HPDE6-E6E7 (cell line): ENCODE results near the gene AANAT.
A peak's percentile ranks its signal among the peaks of the same experiment; 100 is the strongest.

ENCODE experiments used
- DNase-seq: peaks from one replicate; pipeline ENCODE4 v3.0.0; 2011; ENCODE audit warnings: missing footprints; ENCODE audit errors: extremely low spot score

AANAT gene

DNA sequence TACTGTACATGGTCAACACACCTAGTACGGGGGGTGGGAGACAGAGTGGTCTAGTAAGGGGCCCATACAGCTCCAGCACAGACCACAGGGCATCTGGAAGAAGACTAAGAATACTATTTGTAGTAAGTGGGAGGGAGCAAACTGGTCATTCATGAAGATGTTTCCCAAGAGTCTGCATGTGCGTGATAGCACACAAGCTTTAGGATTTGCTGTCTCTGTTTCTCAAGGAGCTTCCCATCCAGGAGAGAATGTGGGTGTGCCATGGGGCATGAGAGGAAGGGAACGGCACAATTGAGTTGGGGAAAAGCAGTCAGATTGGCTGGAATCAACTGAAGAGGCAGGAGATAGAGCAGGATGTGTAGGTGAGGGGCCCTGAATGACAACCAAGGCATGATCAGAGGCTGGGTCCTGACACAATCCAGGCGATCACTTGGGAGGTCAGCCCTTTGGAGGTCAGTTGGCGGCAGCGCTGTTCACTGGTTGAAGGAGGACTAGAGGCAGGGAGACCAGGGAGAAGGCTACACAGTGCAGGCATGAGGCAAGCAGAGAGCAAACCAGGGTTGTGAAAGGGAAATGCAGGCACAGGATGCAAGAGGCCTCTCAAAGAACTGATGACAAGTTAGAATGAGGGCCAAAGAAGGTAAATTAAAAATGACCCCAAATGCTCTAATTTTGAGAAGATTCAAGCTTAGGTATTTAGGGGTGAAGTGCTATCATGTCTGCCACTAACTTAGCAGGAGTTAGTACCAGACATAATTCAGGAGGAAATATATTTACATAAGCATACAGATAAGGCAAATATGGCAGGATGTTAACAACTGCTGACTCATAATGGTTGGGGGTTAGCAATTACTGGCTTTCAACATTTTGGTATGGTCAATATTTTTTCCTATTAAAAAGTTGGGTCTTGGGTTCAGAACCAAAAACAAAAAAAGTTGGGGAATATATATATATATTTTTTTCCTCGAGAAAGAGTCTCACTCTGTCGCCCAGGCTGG is 24.8 kb upstream of the AANAT start:
- DNase-seq = no peak

DNA sequence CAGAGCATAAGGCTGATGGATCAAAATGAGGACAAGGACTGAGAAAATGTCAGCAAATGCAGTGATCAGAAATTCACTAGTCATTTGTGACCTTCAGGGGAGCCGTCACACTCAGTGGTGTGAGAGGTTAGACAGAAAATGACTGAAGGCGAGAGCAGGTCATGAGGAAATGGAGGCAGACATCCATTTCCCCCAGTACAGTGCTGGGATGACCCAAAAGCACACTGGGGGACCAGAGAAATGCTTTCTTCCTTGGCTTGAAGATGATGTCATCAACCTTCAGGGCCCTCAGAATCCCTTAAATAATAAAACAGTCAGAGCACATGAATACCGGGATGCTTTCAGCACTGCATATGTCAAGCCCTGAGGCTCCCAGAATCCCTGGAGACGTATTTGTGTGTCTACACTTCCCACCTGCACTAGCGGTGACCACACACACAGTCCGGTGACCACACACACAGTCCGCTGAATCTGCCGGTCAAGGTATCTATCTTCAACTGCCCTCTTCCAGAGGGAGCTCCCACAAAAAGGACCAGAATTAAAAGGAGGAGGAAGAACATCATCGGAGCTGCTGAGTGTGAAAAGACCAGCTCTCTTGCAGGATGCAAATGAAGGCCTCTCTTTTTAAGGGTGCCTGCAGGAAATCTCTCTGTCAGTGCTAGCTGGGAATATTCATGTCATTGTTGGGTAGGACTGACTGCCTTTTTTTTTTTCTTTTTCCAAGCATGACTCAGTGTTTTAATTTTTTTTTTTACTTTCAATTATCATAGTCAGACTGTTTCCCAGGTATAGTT is 22.7 kb upstream of the AANAT start:
- no peak for DNase-seq

DNA sequence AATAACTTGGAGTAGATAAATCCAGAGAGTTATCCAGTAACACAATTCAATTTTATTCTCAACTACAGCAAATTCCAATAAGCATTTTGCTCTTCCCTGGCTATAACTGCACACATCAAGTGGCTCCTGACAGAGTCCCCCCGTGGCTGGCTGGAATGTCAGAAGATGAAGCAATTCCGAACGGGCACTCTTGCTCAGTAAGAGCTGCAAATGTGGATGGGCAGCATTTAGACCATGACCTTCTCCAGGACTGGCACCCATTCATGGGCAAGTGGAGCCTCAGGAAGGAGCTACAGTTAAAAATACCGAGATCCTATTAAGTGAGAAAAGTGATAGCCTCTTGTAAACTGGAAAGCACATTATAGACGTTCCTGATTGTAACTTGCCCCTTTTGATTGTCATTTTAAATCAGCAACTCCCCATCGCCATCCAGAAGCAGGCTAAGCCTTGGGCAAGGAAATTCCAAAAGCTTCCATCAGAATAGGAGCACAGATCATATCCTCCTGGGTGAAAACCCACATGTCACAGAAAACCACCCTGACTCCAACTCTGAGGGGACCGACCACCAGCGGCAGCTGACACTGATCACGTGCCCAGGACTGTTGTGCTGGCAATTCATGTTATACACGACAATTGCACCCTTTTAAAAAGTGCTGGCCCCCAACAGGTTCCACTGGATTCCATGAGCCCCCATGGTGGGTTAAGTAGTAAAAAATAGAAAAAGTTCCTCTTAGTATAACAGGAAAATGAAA is 21.5 kb upstream of the AANAT start:
- DNase-seq = no peak

DNA sequence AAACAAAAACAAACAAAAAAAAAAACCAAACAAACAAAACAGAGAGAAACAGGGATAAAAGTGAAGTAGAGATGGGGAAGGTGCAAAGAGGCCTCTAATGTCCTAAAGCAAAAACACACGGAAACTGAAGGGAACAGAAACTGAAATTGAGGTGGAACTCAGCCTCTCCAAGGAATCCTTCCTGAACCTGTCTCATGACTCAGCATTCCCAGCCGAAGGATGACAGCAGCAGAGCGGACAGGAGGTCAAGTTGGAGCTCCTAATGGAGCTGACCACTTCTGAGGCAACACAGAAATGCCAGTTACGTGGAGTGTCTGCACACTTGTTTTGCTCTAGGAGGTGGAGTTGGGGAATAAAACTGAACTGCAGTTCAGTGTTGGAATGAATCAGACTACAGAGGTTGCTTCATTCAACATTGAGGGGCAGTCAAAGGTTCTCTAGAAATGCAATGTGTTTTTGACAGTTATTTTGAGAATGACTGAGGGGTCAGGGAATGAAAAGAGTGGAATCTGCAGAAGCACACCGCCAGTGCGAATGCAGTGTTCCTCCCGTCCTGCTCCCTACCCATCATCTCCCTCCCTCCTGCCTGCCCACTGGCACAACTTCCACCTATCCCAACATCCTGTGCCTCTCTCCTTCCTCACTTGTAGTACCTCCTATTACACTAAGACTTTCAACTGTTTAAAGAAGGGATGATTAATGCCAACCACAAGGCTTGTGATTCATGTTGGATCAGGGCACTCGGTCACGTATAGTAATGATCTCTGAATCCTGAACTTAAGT is 20.8 kb upstream of the AANAT start:
- DNase-seq = peak; percentile 95

DNA sequence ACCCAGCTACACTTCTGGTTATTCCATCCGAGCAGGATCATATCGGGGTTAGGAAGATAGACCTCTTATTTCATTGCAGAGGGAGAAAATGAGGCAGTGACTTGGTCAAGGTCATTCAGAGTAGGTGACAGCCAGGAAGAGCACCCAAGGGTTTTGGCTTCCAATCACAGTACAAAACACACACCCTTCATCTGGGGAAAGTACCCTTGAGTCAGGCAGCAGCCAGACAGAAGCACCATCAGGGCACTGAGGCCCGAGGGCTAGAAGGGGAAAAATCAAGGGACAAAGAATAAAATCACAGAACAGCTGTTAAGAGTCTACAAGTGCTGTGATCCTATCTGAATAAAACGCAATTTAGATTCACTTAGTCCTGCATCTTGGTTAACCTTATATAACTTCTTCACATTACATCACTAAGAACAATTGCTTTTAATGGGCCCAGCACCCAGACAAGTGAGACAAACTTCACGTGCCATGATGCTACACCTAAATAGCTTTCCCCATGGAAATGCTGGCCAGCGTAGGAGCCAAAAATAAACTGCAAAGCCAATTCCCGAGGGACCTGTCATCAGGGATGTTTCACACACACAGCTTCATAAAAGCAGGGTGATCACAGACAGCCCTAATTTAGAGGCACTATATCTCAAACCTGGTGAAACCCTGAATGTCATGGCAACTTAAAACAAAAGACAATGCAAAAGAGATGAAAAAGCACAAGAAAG is 19.3 kb upstream of the AANAT start:
- DNase-seq = no peak

DNA sequence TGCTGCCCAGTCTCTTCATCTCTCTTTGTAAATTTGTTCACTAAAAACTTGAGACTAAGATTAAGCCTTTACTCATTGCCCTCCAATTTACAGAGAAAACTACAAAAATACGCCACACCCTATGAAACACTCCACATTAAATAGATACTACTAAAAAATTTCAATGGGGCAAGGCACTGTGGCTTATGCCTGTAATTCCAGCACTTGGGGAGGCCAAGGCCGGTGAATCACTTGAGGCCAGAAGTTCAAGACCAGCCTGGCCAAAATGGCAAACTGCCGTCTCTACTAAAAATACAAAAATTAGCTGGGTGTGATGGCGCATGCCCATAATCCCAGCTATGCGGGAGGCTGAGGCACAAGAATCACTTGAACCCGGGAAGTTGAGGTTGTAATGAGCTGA is 18.3 kb upstream of the AANAT start:
- no peak for DNase-seq

DNA sequence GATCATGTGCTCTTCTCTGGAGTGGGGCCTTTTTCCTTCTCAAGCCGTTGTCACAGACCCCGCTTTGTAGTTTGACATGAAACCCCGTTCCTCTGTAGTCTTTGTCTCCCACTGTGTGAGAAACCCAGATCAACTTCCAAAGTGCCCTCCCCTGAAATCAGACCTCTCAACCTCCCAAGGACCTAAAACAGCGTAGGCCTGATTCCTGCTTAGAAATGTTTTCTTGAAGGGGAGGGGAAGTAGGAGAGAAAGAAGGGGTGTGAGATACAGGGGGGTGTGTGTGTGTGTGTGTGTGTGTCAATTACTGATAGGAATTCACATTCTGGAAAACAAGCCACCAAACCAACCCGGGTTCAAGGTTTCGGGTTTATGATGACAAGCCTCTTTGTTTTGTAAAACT is 15.9 kb upstream of the AANAT start:
- no peak for DNase-seq

DNA sequence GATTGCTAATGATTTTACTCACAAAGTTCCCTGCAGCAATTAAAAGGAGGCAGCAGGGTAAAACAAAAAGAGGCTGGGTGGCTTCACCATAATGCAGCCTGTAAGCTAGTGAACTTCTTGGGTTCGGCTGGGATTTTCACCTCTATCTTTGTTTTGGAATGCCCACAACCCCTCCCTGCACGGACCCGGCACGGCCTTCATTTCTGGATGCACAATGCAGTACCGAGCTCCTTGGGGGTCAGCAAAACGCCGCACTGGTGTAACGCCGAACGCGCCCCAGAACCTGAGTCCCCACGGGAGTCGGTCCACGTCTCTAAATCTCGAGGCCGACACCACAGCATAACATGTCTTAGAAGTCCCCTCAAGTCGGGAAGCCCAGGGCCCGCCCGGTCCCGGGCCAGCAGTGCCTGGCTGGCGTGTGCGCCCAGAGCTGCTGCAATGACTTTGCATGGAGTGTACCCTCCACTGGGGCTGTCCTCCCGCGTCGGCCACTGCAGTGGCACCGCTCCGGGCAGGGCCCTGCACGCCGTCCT is 15.2 kb upstream of the AANAT start:
- no peak for DNase-seq

DNA sequence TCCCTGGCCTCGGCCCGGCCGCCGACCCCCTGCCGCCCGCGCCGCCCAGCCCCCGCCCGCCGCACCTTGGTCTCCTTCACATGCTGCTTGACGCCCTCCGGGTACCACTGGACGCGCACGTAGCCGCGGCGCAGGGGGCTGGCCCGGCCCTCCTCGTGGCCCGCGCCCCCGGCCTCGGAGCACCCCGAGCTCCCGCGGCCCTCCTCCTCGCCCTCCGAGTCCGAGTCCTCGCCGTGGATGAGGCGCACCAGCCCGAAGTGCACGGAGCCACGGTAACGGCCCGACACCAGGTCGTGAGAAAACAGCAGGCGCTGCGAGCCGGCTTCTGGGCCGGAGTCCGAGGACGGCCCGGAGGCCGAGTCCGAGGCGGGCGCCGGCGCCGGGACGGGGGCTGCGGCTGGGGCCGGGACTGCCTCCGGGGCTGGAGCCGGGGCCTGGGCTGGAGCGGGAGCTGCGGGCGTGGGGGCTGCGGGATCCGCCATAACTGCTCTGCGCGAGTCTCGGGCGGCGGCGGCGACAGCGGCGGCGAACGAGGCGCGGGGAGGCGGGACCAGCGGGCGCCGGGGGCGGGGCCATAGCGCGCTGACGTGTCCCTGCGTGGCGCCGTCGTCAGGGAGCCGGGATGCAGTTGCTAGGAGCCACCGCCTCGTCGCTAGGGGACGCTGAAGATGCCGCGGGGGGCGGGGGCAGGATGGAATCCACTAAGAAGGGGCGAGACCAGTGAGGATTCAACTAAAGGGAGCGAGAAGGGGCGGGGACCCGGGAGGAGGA is 14.6 kb upstream of the AANAT start, which contains the start of gene UBE2O:
Gene UBE2O, minus strand, starts transcription at position 493 of the 771 bp plus-strand sequence. Its CDS starts 11 bp downstream, at position 482.
- DNase-seq = peak; percentile 85

DNA sequence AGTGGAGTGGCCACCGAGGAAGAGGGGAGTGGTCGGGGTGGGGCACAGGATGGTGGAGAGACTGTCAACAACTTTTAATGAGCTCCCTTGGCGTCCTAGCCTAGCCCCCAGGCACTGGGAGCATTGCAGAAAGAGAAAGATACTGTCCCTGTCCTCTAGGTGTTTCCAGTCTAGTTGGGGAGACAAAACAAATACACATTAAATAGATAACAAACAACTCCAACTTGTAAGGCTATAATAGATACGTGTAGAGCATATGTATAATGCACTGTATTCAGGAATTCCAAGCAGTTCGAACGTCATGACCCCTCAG is 14.0 kb upstream of the AANAT start:
- no peak for DNase-seq

DNA sequence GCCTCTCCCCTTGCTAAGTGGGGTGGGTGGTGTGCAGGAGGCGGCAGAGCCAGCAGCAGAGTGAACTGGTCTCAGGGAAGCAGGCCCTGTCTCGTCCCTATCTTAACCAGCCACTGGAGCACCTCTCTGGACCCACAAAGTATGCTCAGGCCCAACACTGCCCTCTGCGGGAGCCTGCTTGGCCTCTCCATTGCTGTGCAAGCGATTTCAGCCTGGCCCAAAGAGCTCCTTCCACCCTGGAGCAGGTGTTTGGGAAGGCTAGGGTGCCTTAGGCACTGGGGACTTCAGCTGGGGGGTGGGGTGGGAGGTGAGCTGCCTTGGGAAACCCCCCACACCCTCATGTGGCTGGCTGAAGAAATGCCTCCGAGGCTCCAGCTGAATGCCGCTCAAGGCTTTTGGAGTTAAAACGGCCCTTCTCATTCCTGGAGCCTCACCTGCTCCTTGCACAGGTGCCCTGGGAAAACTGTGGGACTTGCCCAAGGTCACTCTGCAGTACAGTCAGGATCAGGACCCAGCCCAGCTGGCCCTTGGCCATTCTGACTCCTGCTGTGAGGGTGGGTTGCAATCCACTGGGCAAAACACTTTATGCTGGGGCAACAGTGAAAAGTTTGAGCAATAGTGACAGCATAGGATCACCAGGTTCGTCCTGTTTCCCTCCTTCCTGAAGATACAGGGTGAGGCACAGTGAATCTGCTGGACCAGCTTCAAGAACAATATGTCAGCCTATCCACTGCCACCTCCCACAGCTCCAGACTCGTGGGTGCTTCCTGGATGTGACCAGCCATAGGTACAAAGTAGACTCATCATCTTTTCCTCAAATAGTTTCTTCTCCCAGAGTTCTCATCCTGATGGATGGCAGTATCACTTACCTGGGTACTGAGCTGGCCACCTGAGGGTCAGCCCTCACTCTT is 8.6 kb upstream of the AANAT start:
- DNase-seq = peak; percentile 80

DNA sequence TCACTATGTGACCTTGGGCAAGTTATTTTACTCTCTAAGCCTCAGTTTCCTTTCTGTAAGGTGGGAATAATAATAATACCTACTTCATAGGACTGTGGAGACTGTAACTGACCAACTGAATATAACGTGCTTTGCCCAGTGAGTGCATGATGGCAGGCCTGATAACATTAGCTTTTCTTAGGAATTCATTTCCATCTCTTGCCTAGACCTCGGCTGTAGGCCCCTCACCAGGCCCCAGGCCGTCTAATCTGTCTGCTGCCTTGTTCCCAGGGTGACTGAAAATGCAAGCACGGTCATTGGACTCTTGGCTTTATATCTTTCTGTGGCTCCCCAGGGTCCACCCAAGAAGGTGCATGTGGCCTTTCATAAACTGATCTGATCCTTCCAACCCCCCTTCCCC is 7.7 kb upstream of the AANAT start:
- no peak for DNase-seq

DNA sequence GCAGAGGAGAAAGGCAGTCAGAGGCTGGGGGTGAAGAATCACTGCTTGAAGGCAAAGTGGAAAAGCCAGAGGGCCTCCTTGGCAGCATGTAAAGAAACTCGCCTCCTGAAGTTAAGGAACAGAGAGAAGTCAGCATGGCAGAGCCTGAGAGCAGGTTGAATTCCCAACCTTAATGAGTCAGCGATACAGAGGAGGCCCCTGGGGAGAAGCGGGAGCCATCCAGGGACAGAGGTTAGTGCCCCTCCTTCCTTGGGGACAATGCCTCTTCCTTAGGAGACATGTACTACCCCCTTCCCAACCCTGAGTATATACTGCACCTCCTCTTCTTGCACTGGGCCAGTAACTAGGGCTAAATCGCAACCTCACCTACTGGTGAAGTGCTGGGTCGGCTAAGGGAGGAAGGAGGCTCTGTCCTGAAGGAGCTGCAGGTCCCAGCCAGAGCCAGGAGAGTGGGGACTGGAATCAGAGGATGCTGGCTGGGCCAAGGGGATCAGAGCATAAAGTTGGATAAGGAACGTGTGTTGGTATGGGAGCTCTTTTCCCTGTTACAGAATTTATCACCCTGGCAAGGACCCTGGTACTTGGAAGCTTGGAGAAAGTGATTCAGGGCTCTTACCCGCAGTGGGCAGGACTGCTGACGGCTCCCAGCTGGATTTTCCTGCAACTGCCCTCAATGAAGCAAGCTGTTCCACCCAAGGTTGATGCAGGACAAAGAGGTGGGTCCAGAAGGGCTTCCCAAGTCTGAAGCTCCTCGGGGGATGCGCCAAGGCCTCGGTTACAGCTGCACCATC is 5.4 kb upstream of the AANAT start:
- no peak for DNase-seq

DNA sequence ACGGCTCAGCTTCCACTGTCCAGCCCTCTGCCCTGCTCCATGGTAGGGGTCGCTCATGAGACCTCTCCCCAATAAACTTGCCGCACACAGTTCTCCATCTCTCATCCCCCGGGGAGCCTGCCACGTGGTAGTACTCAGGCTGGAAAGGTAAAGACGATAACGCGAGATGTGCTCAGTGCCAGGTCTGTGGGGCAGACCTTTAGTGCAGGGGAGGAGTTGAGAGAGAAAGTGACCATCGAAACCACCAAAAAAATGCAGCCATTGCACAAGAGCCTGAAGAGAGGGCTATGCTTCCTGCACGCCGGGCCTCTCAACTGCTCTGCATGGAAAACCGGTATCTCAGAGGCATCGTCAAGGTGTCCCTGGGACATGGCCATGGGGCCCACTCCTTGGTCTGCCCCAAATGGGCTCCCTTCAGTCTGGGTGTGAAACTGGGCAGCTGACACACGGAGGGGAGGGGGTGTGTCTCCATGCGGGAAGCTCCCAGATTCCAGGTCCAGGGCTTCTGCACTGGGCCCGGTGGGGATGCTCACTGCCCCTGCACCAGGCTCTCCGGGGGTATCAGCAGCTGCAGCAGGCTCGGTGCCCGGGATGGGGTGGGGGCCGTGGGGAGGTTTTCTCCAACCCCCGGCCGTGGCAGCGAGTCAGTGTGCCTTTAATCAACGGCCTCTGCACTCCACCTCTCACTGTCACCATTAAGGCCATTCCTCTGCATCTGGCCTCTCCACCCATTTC is 4.7 kb upstream of the AANAT start:
- no peak for DNase-seq

DNA sequence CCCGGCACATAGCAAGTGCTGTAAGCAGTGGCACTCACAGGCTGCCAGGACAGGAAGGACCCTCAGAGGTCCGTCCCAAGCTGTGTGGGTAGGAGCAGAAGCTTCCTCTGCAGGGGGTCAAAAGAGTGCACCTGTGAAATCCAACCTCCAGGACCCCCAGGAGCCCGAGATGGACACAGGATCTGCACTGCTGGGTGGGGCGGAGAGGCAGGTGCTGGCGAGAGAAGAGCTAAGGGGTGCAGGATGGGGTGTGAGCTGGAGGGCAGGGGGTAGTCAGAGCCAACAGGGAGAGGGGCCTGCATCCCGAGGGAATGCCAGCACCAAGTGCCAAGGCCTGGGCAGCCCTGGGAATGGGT is 650 bp upstream of the AANAT start:
- DNase-seq = no peak

DNA sequence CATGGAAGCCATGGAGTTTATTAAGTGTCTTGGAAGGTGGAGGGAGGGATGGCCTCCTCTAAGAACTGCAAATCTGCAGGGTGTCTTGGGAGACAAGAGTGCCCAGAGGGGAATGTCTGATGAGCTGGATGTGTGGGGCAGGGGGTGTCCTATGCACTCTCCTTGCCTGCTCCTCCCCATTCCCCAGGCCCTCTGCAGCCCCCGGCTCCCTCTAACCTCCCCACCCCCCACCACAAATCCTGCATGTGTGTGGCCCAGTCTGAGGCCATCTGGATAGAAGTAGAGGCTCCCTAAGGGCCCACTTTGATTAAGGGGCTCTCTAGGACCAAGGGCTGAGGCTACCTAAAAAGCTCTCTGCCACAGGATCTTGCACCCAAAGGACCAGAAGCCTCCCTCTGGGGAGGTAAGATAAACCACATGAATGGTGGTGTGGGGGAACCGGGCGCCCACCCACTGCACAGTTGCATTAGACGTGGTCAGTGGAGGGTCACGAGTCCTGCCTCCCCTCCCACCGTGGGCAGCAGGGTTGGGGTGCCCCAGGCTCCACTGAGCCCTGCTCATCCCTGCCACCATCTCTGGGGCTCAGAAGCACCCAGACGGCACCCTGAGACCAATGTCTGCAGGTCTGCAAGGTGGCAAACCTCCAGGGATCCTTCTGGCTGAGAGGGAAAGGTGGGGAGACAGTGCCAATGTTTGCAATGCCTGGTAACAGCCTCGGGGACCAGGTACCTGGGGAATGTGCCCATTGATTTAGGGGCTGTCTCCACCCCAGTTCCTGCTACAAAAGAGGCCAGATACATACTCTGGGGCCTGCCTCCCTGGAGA is 618 bp downstream of the AANAT start:
- no peak for DNase-seq
